IMR-90 (cell line): ENCODE measurements around the gene SLC26A6. TPM values are rescaled to one million over a fixed set of nuclear protein-coding genes. Genes with fewer than 3 reads are reported as not detected.

Experiments
- ATAC-seq: fragments of 200-7000 bp; cut with Tn5 transposase; 2 replicates; pipeline ENCODE4 v1.9.1; 2020; ENCODE audit warnings: low read depth, mild to moderate bottlenecking, moderate library complexity
- BruUV-seq: library from RNA; stranded (reverse); fragments of 400-500 nt; replicated peaks from 2 replicates; lab custom pipeline; 2021; lab: Mats Ljungman, UMichigan
- CTCF ChIA-PET: fragments of 300-600 bp; formaldehyde crosslinking; extraction: SDS; loops from one replicate; lab custom pipeline; 2021; ENCODE audit warnings: antibody characterized with exemption; lab: Yijun Ruan, JAX
- POLR2A ChIA-PET: fragments of 300-600 bp; sonication (Branson Sonifier 250); formaldehyde crosslinking; loops from one replicate; lab custom pipeline; 2022; ENCODE audit warnings: antibody characterized with exemption; ENCODE audit not compliant: unreplicated experiment; lab: Charles Lee
- DNase-seq: peaks from one replicate; pipeline ENCODE4 v3.0.0; 2013
- H2AFZ ChIP-seq: replicated peaks from 2 replicates; pipeline ENCODE3; 2013; ENCODE audit warnings: low read length, mild to moderate bottlenecking; ENCODE audit not compliant: poor library complexity
- H2AK5ac ChIP-seq: 2 replicates; pipeline ENCODE4 v1.6.1; 2013; ENCODE audit warnings: low read depth, low read length, inconsistent platforms
- H2AK9ac ChIP-seq: replicated peaks from 2 replicates; pipeline ENCODE3; 2013; ENCODE audit warnings: mild to moderate bottlenecking, low read depth, low read length, moderate library complexity; ENCODE audit not compliant: poor library complexity
- H2BK120ac ChIP-seq: 2 replicates; pipeline ENCODE4 v1.6.1; 2013; ENCODE audit warnings: low read depth, low read length, inconsistent platforms
- H2BK15ac ChIP-seq: 3 replicates; pipeline ENCODE4 v1.6.1; 2013; ENCODE audit warnings: low read depth, low read length, inconsistent platforms
- H2BK20ac ChIP-seq: 2 replicates; pipeline ENCODE4 v1.6.1; 2013; ENCODE audit warnings: low read depth, mild to moderate bottlenecking, inconsistent platforms, low read length, moderate library complexity
- H2BK5ac ChIP-seq: 2 replicates; pipeline ENCODE4 v1.6.1; 2013; ENCODE audit warnings: mild to moderate bottlenecking, low read depth, low read length, inconsistent platforms; ENCODE audit not compliant: poor library complexity, severe bottlenecking
- H3K14ac ChIP-seq: replicated peaks from 2 replicates; pipeline ENCODE4 v1.6.1; 2013; ENCODE audit warnings: low read depth, low read length, inconsistent platforms
- H3K18ac ChIP-seq: 2 replicates; pipeline ENCODE4 v1.6.1; 2013; ENCODE audit warnings: low read depth, low read length, control low read depth
- H3K23ac ChIP-seq: 2 replicates; pipeline ENCODE4 v1.6.1; 2013; ENCODE audit warnings: low read depth, low read length, inconsistent platforms
- H3K27ac ChIP-seq: 2 replicates; pipeline ENCODE4 v1.5.1; 2013; ENCODE audit warnings: mild to moderate bottlenecking, control low read depth, low read length; ENCODE audit not compliant: insufficient read depth
- H3K27me3 ChIP-seq: 2 replicates; pipeline ENCODE4 v1.6.1; 2013; ENCODE audit warnings: low read length; ENCODE audit not compliant: control insufficient read depth, insufficient read depth
- H3K36me3 ChIP-seq: 2 replicates; pipeline ENCODE4 v1.6.1; 2013; ENCODE audit warnings: low read length, mixed read lengths; ENCODE audit not compliant: control insufficient read depth, insufficient read depth
- H3K4ac ChIP-seq: 2 replicates; pipeline ENCODE4 v1.6.1; 2013; ENCODE audit warnings: low read depth, low read length, inconsistent platforms
- H3K4me1 ChIP-seq: 2 replicates; pipeline ENCODE4 v1.6.1; 2013; ENCODE audit warnings: low read length, mixed read lengths; ENCODE audit not compliant: control insufficient read depth, insufficient read depth
- H3K4me2 ChIP-seq: 2 replicates; pipeline ENCODE4 v1.6.1; 2013; ENCODE audit warnings: low read depth, mild to moderate bottlenecking, control low read depth, low read length, moderate library complexity
- H3K4me3 ChIP-seq: 2 replicates; pipeline ENCODE4 v1.5.1; 2013; ENCODE audit warnings: low read depth, mild to moderate bottlenecking, control low read depth, low read length, moderate library complexity; ENCODE audit not compliant: insufficient read depth
- H3K56ac ChIP-seq: 2 replicates; pipeline ENCODE4 v1.6.1; 2013; ENCODE audit warnings: low read length, inconsistent platforms; ENCODE audit not compliant: insufficient read depth; ENCODE audit errors: extremely low read depth
- H3K79me1 ChIP-seq, 2 experiments: 2 replicates each; pipeline ENCODE4 v1.6.1; 2013; ENCODE audit warnings: low read length in 2 of 2, inconsistent platforms in 1 of 2, low read depth in 1 of 2
- H3K9ac ChIP-seq: 2 replicates; pipeline ENCODE4 v1.6.1; 2013; ENCODE audit warnings: low read depth, low read length, control low read depth
- H3K9me1 ChIP-seq: 2 replicates; pipeline ENCODE4 v1.6.1; 2013; ENCODE audit warnings: low read length, inconsistent platforms; ENCODE audit not compliant: insufficient read depth
- H3K9me3 ChIP-seq: 2 replicates; pipeline ENCODE4 v1.6.1; 2013; ENCODE audit warnings: low read length; ENCODE audit not compliant: control insufficient read depth, insufficient read depth
- H4K20me1 ChIP-seq: 2 replicates; pipeline ENCODE4 v1.6.1; 2013; ENCODE audit warnings: low read length, inconsistent platforms; ENCODE audit not compliant: insufficient read depth
- H4K5ac ChIP-seq: 2 replicates; pipeline ENCODE4 v1.6.1; 2013; ENCODE audit warnings: mild to moderate bottlenecking, low read depth, low read length, control low read depth
- H4K8ac ChIP-seq, 2 experiments: 2 replicates each; pipeline ENCODE4 v1.6.1; 2013; ENCODE audit warnings: low read depth in 2 of 2, low read length in 2 of 2, control low read depth in 1 of 2, inconsistent platforms in 1 of 2
- H4K91ac ChIP-seq: 2 replicates; pipeline ENCODE4 v1.6.1; 2013; ENCODE audit warnings: low read depth, low read length, inconsistent platforms; ENCODE audit not compliant: insufficient read depth
- BHLHE40 ChIP-seq: fragments of 150-350 bp; IDR thresholded peaks from 2 replicates; pipeline ENCODE4 v1.6.1; 2016; ENCODE audit warnings: mild to moderate bottlenecking, low read depth, low read length
- CEBPB ChIP-seq: IDR thresholded peaks from 2 replicates; pipeline ENCODE4 v1.6.1; 2012; ENCODE audit warnings: low read depth, low read length, improper control_type of control experiment
- CHD1 ChIP-seq: IDR thresholded peaks from 2 replicates; pipeline ENCODE4 v1.6.1; 2012; ENCODE audit warnings: low read depth, low read length, improper control_type of control experiment
- CTCF ChIP-seq: conservative IDR thresholded peaks from 2 replicates; pipeline ENCODE4 v1.5.1; 2012; ENCODE audit warnings: mild to moderate bottlenecking, low read depth, low read length, improper control_type of control experiment
- ELK1 ChIP-seq: fragments of 150-350 bp; IDR thresholded peaks from 2 replicates; pipeline ENCODE4 v1.6.1; 2016; ENCODE audit warnings: low read depth, mild to moderate bottlenecking, low read length, moderate library complexity, borderline replicate concordance
- FOS ChIP-seq: fragments of 150-350 bp; IDR thresholded peaks from 2 replicates; pipeline ENCODE4 v1.6.1; 2016; ENCODE audit warnings: low read depth, low read length
- MAFK ChIP-seq: IDR thresholded peaks from 2 replicates; pipeline ENCODE4 v1.6.1; 2012; ENCODE audit warnings: low read depth, low read length, improper control_type of control experiment
- MAZ ChIP-seq: IDR thresholded peaks from 2 replicates; pipeline ENCODE4 v1.6.1; 2012; ENCODE audit warnings: low read depth, mild to moderate bottlenecking, low read length, improper control_type of control experiment, moderate library complexity, borderline replicate concordance
- MXI1 ChIP-seq: IDR thresholded peaks from 2 replicates; pipeline ENCODE4 v1.6.1; 2012; ENCODE audit warnings: low read depth, mild to moderate bottlenecking, low read length, moderate library complexity, borderline replicate concordance
- NFE2L2 ChIP-seq: fragments of 150-350 bp; IDR thresholded peaks from 2 replicates; pipeline ENCODE4 v1.6.1; 2016; ENCODE audit warnings: low read depth, mild to moderate bottlenecking, low read length
- POLR2A ChIP-seq: IDR thresholded peaks from 2 replicates; pipeline ENCODE4 v1.6.1; 2012; ENCODE audit warnings: mild to moderate bottlenecking, low read depth, low read length
- RAD21 ChIP-seq: IDR thresholded peaks from 2 replicates; pipeline ENCODE4 v1.6.1; 2012; ENCODE audit warnings: low read length, improper control_type of control experiment
- RCOR1 ChIP-seq: IDR thresholded peaks from 2 replicates; pipeline ENCODE4 v1.6.1; 2012; ENCODE audit warnings: mild to moderate bottlenecking, low read length, improper control_type of control experiment; ENCODE audit not compliant: insufficient replicate concordance
- RFX5 ChIP-seq: IDR thresholded peaks from 2 replicates; pipeline ENCODE4 v1.8.0; 2012; ENCODE audit warnings: low read depth, mild to moderate bottlenecking, low read length, moderate library complexity
- SMC3 ChIP-seq: fragments of 150-350 bp; IDR thresholded peaks from 2 replicates; pipeline ENCODE4 v1.6.1; 2016; ENCODE audit warnings: low read depth, mild to moderate bottlenecking, antibody characterized with exemption, low read length, moderate library complexity
- USF2 ChIP-seq: fragments of 150-350 bp; IDR thresholded peaks from 2 replicates; pipeline ENCODE4 v1.6.1; 2017; ENCODE audit warnings: mild to moderate bottlenecking, antibody characterized with exemption, low read length, low read depth
- WGBS, 2 experiments: methylation state at CpG; one replicate each; pipeline versions ENCODE4 v1.1.5 to v1.1.7; 2013; ENCODE audit warnings: missing lambda C conversion rate in 2 of 2; ENCODE audit not compliant: insufficient read length in 1 of 2; ENCODE audit errors: extremely low coverage in 2 of 2; 5-methylcytosine and 5-hydroxymethylcytosine counted together
- dilution Hi-C: fragments of 300-500 bp; cut with HindIII; formaldehyde crosslinking; loops from one replicate; pipeline ENCODE4 v1.14.3; 2018; ENCODE audit warnings: low sequenced_read_pairs; ENCODE audit not compliant: unreplicated experiment
- in situ Hi-C: fragments of 300-500 bp; cut with MboI; formaldehyde crosslinking; loops from 3 replicates; pipeline ENCODE4 v1.14.3; 2019; ENCODE audit warnings: low sequenced_read_pairs, inconsistent platforms, mixed read lengths
- intact Hi-C: fragments of 100-400 bp; cut with micrococcal nuclease; formaldehyde crosslinking; loops from 2 replicates; pipeline ENCODE4 v1.10.0; 2022
- polyA plus RNA-seq, 3 experiments: library from polyadenylated mRNA; depleted of rRNA; stranded (reverse); fragments of >200 nt; gene quantifications; 2 replicates each; pipeline ENCODE4 v1.2.3, GENCODE V29; 2012; ENCODE audit warnings: low replicate concordance in 1 of 3
- total RNA-seq: library from RNA; depleted of rRNA; stranded (reverse); fragments of >200 nt; gene quantifications from 2 replicates; pipeline ENCODE4 v1.2.3, GENCODE V29; 2012

Gene SLC26A6
- total and polyA plus RNA-seq, 2 of the 4 experiments (the other 2 are of a cell fraction): 11.8 to 34.3 TPM

GRCh38 chr3:48591436-48591835 lies 43.8 kb downstream of the SLC26A6 start:
- H2AK9ac ChIP-seq: peak overlapping the region; percentile 85
- peaks cover 23% of the 10 kb centered on the region for H3K4me1 ChIP-seq
- no peak overlapping the region for H3K27ac ChIP-seq
- no peak overlapping the region for H2BK5ac ChIP-seq
- no peak overlapping the region for H3K4me2 ChIP-seq
- in situ Hi-C loops: no loop called here
- intact Hi-C loops: no loop called here
- no peak overlapping the region; the same call in 1 of the 2 replicates for H3K14ac ChIP-seq
- no peak overlapping the region for H2BK15ac ChIP-seq
- H2AFZ ChIP-seq: no peak overlapping the region
- H3K9ac ChIP-seq: no peak overlapping the region
- WGBS, 2 experiments: 76% methylated on average over 7 of the region's 14 CpGs; no CpG with 5 or more reads in 1 of the 2 experiments
- no peaks in the 10 kb centered on the region for H3K27me3 ChIP-seq
- H3K23ac ChIP-seq: no peak overlapping the region
- TF ChIP-seq RAD21 (no peak), MAZ (no peak), RFX5 (no peak), CEBPB (no peak), POLR2A (no peak), MAFK (no peak), CHD1 (no peak), CTCF (no peak), SMC3 (no peak), ELK1 (no peak), USF2 (no peak), NFE2L2 (no peak), RCOR1 (no peak), BHLHE40 (no peak), FOS (no peak), MXI1 (no peak)
- H2AK5ac ChIP-seq: 0 out of 2 replicates have a peak overlapping the region, but pooled peaks have one; percentile 7
- no TSS peak for BruUV-seq
- H3K79me1 ChIP-seq: peaks cover 28 to 77% of the 10 kb centered on the region in 2 experiments
- CTCF ChIA-PET: no interaction called here
- POLR2A ChIA-PET: interaction anchor here (0.5 kb wide), 1 partner anchor 1608 kb away, joined by 3 read pairs; no protein-coding TSS in a partner anchor
- H2BK20ac ChIP-seq: no peak overlapping the region
- H2BK120ac ChIP-seq: no peak overlapping the region
- H4K5ac ChIP-seq: no peak overlapping the region
- no peak overlapping the region for H3K4me3 ChIP-seq
- ATAC-seq (no peak), DNase-seq (no peak)
- no peak overlapping the region for H3K4ac ChIP-seq
- H3K56ac ChIP-seq: no peak overlapping the region
- no peaks in the 10 kb centered on the region for H3K9me3 ChIP-seq
- dilution Hi-C loops: no loop called here
- H4K91ac ChIP-seq: no peak overlapping the region
- H3K18ac ChIP-seq: no peak overlapping the region
- no peaks in the 10 kb centered on the region; the same call in 1 of the 2 replicates for H4K20me1 ChIP-seq
- H4K8ac ChIP-seq: no peak overlapping the region
- H3K36me3 ChIP-seq: peaks cover 57% of the 10 kb centered on the region
- H3K9me1 ChIP-seq: peaks cover 44% of the 10 kb centered on the region
